PFSK-1 (cell line): ENCODE measurements around the gene GCSAM.

ENCODE experiments used
- FOXP2 ChIP-seq: optimal IDR thresholded peaks from 2 replicates; pipeline ENCODE3; 2011; ENCODE audit warnings: borderline replicate concordance, control low read depth, inconsistent platforms; ENCODE audit not compliant: insufficient read depth; ENCODE audit errors: extremely low read length, extremely low read depth
- POLR2AphosphoS5 ChIP-seq: IDR thresholded peaks from 2 replicates; pipeline ENCODE4 v1.6.1; 2012; ENCODE audit warnings: low read depth, mild to moderate bottlenecking, control low read depth, low read length, moderate library complexity
- SIN3A ChIP-seq: IDR thresholded peaks from 2 replicates; pipeline ENCODE4 v1.6.1; 2012; ENCODE audit warnings: mild to moderate bottlenecking, low read length, moderate library complexity, borderline replicate concordance; ENCODE audit not compliant: insufficient read depth
- TAF1 ChIP-seq: IDR thresholded peaks from 2 replicates; pipeline ENCODE4 v1.6.1; 2012; ENCODE audit warnings: low read length, control low read depth, borderline replicate concordance; ENCODE audit not compliant: insufficient read depth
- TF ChIP-seq, protein P1 (sequence below), 2 experiments: IDR thresholded peaks; 2 replicates each; pipeline versions ENCODE4 v1.6.1 to v1.8.0; 2011 to 2012; ENCODE audit warnings: low read depth in 2 of 2, low read length in 2 of 2, control low read depth in 1 of 2, inconsistent platforms in 1 of 2, mild to moderate bottlenecking in 1 of 2, moderate library complexity in 1 of 2; ENCODE audit not compliant: insufficient read depth in 1 of 2

DNA sequence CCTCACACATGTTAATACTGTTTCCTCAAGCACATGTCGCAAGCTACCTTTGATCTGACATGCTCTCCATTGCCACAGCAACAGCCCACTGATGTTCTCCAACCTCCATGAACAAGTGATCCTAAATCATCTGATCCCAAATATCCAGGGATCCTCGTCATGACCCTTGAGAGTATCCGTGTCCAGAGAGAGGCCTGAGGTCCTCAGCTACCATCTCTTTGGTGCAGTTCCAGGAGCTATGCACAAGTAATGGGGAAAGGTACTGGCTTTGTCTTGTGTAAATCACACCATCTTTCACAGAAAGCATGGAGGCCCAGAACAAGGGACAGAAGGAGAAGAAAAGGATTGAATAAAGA lies 2.4 kb downstream of the GCSAM start:
- no peak for TF ChIP-seq FOXP2
- no peak for TF ChIP-seq POLR2AphosphoS5
- TF ChIP-seq, protein P1, sequence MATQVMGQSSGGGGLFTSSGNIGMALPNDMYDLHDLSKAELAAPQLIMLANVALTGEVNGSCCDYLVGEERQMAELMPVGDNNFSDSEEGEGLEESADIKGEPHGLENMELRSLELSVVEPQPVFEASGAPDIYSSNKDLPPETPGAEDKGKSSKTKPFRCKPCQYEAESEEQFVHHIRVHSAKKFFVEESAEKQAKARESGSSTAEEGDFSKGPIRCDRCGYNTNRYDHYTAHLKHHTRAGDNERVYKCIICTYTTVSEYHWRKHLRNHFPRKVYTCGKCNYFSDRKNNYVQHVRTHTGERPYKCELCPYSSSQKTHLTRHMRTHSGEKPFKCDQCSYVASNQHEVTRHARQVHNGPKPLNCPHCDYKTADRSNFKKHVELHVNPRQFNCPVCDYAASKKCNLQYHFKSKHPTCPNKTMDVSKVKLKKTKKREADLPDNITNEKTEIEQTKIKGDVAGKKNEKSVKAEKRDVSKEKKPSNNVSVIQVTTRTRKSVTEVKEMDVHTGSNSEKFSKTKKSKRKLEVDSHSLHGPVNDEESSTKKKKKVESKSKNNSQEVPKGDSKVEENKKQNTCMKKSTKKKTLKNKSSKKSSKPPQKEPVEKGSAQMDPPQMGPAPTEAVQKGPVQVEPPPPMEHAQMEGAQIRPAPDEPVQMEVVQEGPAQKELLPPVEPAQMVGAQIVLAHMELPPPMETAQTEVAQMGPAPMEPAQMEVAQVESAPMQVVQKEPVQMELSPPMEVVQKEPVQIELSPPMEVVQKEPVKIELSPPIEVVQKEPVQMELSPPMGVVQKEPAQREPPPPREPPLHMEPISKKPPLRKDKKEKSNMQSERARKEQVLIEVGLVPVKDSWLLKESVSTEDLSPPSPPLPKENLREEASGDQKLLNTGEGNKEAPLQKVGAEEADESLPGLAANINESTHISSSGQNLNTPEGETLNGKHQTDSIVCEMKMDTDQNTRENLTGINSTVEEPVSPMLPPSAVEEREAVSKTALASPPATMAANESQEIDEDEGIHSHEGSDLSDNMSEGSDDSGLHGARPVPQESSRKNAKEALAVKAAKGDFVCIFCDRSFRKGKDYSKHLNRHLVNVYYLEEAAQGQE (IDR thresholded peaks at IDR 0.05; ENCODE audit: insufficient read depth in 1 of 2, low read depth in 2 of 2, low read length in 2 of 2) = no peak
- TF ChIP-seq SIN3A = no peak
- no peak for TF ChIP-seq TAF1
